Thoracic aorta (tissue), 2 donors: Measurements from ENCODE around the gene MPHOSPH9. TPM values are rescaled to one million over a fixed set of nuclear protein-coding genes. Genes with fewer than 3 reads are reported as not detected.

Experiments
- ATAC-seq: fragments of 150-250 bp; one replicate; pipeline ENCODE4 v1.8.0; 2017; ENCODE audit warnings: low read depth; ENCODE audit not compliant: insufficient number of reproducible peaks, low FRiP score
- DNase-seq: peaks from one replicate; pipeline ENCODE4 v3.0.0-alpha.2; 2020; ENCODE audit warnings: low spot score
- H3K27ac ChIP-seq, 2 donors: fragments of 200-600 bp; sonication (generic); 1 replicate in 1 of 2; 2 replicates in 1 of 2; pipeline ENCODE4 v1.5.1; 2016; ENCODE audit warnings: mild to moderate bottlenecking in 2 of 2, moderate library complexity in 2 of 2
- H3K27me3 ChIP-seq: fragments of 200-600 bp; sonication (generic); replicated peaks from 2 replicates; pipeline ENCODE4 v1.6.0; 2016; ENCODE audit warnings: mild to moderate bottlenecking; ENCODE audit not compliant: insufficient read depth
- H3K36me3 ChIP-seq: fragments of 200-600 bp; sonication (generic); one replicate; pipeline ENCODE4 v1.5.1; 2016
- H3K4me1 ChIP-seq, 2 donors: fragments of 200-600 bp; sonication (generic); 1 replicate in 1 of 2; 2 replicates in 1 of 2; pipeline versions ENCODE4 v1.5.1 to v1.6.0; 2016; ENCODE audit warnings: low read depth in 2 of 2, mild to moderate bottlenecking in 1 of 2; ENCODE audit not compliant: control insufficient read depth in 1 of 2
- H3K4me3 ChIP-seq: fragments of 200-600 bp; sonication (generic); 2 replicates; pipeline ENCODE4 v1.5.1; 2016; ENCODE audit warnings: mild to moderate bottlenecking
- H3K9me3 ChIP-seq: fragments of 200-600 bp; sonication (generic); 2 replicates; pipeline ENCODE4 v1.5.1; 2016
- total RNA-seq, 2 donors: library from RNA; depleted of rRNA; stranded (reverse); fragments of >200 nt; gene quantifications; one replicate each; pipeline versions ENCODE4 v1.1.0 to v1.2.3, GENCODE V29; 2016
- TF ChIP-seq, protein P1 (sequence below): fragments of 200-600 bp; sonication (generic); IDR thresholded peaks from one replicate; pipeline ENCODE4 v1.5.1; 2019; ENCODE audit warnings: antibody characterized with exemption

The MPHOSPH9 gene
- total RNA-seq, 2 donors from 2014 or later = 7.6 to 44.0 TPM

DNA sequence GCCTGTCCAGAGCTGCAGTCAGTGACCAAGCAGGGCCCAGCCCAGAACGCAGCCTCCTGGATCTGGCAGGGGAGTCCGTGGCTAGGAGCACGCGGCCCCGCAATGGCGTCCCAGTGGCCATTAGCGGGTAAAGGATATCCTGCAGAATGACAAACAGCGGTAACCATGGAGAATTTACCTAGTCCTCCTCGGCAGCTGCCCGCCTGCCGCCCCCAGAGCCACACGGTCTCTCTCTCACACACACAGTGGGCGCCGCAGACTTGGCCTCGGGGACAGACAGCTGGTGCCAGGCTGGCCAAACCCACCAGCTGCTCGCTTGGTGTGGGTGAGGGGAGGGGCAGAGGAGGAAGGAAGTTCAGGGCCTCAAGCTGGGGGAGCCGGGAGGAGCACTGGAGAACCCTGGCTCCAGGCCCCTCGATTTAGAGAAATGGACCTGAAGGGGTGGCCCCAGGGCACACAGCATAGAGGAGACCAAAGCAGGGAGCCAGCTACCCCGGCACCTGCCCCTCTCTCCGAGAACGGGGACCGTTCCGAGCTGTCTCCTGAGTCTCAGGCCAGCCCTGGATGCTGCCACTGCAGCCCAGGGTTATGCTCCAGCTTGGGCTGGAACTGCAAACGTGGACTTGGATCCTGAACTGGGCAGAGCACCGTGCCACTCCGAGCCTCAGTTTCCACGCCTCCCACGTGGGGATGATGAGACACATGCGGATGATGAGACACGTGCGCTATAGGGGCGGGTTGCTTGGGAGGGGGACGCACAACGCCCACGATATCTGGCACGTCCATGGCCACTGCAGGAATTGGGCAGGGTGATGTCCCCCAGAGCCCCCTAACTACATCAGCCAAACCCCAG is 35.3 kb upstream of the MPHOSPH9 start:
- H3K9me3 ChIP-seq = no peaks in the 10 kb centered on the region
- ATAC-seq (no peak), DNase-seq (no peak)
- TF ChIP-seq, protein P1, sequence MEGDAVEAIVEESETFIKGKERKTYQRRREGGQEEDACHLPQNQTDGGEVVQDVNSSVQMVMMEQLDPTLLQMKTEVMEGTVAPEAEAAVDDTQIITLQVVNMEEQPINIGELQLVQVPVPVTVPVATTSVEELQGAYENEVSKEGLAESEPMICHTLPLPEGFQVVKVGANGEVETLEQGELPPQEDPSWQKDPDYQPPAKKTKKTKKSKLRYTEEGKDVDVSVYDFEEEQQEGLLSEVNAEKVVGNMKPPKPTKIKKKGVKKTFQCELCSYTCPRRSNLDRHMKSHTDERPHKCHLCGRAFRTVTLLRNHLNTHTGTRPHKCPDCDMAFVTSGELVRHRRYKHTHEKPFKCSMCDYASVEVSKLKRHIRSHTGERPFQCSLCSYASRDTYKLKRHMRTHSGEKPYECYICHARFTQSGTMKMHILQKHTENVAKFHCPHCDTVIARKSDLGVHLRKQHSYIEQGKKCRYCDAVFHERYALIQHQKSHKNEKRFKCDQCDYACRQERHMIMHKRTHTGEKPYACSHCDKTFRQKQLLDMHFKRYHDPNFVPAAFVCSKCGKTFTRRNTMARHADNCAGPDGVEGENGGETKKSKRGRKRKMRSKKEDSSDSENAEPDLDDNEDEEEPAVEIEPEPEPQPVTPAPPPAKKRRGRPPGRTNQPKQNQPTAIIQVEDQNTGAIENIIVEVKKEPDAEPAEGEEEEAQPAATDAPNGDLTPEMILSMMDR = no peak
- H3K27ac ChIP-seq = peak overlapping the region; percentile 55 to 74
- peaks cover 11% of the 10 kb centered on the region for H3K36me3 ChIP-seq
- no peaks in the 10 kb centered on the region for H3K27me3 ChIP-seq
- H3K4me1 ChIP-seq = peaks cover 9 to 37% of the 10 kb centered on the region in 2 donors
- H3K4me3 ChIP-seq = peak overlapping the region; percentile 94

DNA sequence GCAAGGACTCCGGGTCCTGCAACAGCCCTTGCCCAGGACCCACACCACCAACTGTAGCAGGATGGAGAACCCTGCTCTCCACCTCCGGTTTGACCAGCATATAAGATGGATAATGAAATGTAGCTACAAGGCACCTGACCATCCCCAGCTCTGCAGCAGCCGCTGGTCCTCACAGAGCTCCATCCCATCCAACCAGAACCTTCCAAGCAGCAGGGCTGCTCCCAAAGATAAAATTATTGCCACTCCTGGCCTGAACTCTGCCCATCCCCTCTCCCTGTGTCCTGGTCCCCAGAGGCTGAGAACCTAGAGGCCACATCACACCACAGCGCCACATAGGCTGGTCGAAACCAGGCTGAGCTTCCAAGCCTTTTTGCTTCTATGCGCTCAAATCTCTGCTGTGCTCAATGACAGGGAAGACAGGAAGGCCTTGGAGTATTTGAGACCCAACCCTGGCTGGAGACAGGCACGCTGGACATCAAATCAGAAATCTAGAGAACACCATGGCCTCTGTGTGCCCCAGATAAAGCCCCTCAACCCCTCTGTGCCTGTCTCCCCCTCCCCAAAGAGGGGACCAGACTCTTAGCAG is 34.5 kb upstream of the MPHOSPH9 start:
- TF ChIP-seq, protein P1 = no peak
- DNase-seq = no peak
- no peak for ATAC-seq
- H3K4me1 ChIP-seq = peaks cover 9 to 33% of the 10 kb centered on the region in 2 donors
- no peaks in the 10 kb centered on the region for H3K9me3 ChIP-seq
- peaks cover 12% of the 10 kb centered on the region for H3K36me3 ChIP-seq
- no peak overlapping the region for H3K27ac ChIP-seq
- H3K27me3 ChIP-seq = no peaks in the 10 kb centered on the region
- H3K4me3 ChIP-seq = no peak overlapping the region

- H3K36me3 ChIP-seq = peaks cover 15% of the 10 kb centered on the region
- DNase-seq = no peak
These were observed 33.8 kb upstream of the MPHOSPH9 start for GRCh38 chr12:123266679-123267277.

DNA sequence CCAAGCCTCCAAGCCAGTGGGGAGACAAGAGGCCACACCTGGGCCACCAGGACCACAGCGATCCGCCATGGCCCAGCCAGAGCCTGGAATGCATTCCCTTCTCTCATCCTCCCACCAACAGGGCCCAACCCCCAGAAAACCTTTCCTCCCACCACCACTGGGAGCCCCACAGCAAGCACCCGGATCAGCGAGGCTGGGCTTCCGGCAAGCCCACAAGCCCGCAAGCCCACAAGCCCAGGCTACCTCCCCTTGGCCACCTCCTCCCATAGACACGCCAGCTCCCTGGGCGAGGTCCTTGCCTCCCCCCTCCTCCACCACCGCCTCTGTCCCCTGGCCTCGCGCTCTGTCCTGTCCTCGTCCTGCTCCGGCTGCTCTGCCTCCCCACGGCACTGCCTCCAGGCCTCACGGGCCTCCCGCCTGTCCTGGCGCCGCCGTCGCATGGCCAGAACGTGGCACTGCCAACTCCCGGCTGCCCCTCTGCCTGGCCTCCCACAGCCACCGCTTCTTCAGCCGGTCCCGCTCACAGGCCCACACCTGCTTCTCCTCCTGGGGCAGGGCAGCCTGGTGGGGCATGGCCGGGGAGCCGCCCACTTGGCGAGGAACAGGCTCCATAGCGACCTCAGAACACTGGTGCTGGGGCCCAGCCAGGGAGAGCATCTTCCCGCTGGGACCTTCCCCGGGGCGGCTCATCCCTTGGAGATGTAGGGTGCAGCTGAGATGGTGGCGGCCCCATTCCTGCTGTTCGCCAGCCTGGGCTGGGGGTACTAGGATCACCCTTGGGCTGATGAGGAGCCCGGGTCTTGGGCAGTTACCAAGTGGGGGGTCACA is 33.1 kb upstream of the MPHOSPH9 start:
- TF ChIP-seq, protein P1 = no peak
- Histone ChIP-seq H3K4me1 (peaks cover 9 to 30% of the 10 kb centered on the region in 2 donors), H3K4me3 (no peak overlapping the region), H3K9me3 (no peaks in the 10 kb centered on the region), H3K27me3 (no peaks in the 10 kb centered on the region), H3K27ac (no peak overlapping the region), H3K36me3 (peaks cover 18% of the 10 kb centered on the region)
- ATAC-seq (no peak), DNase-seq (no peak)

More at GRCh38 chr12:123266679-123267277, 33.8 kb upstream of the MPHOSPH9 start:
- H3K27ac ChIP-seq = no peak overlapping the region
- no peaks in the 10 kb centered on the region for H3K9me3 ChIP-seq
- H3K4me1 ChIP-seq = peaks cover 9 to 30% of the 10 kb centered on the region in 2 donors
- H3K4me3 ChIP-seq = no peak overlapping the region
- TF ChIP-seq, protein P1 = no peak
- no peak for ATAC-seq
- H3K27me3 ChIP-seq = no peaks in the 10 kb centered on the region
